GM18502 (cell line): Measurements from ENCODE around the gene MRGPRF.
"Not testable (repeated sequence)": the region's sequence is repeated elsewhere in the genome, so short reads cannot be mapped to it uniquely, and the experiment has no call there.

ENCODE experiments used
- ATAC-seq: cut with Tn5 transposase; IDR thresholded peaks from one replicate; pipeline ENCODE4 v1.9.1; 2021; ENCODE audit warnings: mild to moderate bottlenecking; ENCODE audit not compliant: unreplicated experiment, poor library complexity

Gene MRGPRF

GRCh38 chr11:68993546-68993945 lies 19.5 kb downstream of the MRGPRF start:
- ATAC-seq = no peak

GRCh38 chr11:68992743-68993255 lies 20.2 kb downstream of the MRGPRF start:
- ATAC-seq = no peak

DNA sequence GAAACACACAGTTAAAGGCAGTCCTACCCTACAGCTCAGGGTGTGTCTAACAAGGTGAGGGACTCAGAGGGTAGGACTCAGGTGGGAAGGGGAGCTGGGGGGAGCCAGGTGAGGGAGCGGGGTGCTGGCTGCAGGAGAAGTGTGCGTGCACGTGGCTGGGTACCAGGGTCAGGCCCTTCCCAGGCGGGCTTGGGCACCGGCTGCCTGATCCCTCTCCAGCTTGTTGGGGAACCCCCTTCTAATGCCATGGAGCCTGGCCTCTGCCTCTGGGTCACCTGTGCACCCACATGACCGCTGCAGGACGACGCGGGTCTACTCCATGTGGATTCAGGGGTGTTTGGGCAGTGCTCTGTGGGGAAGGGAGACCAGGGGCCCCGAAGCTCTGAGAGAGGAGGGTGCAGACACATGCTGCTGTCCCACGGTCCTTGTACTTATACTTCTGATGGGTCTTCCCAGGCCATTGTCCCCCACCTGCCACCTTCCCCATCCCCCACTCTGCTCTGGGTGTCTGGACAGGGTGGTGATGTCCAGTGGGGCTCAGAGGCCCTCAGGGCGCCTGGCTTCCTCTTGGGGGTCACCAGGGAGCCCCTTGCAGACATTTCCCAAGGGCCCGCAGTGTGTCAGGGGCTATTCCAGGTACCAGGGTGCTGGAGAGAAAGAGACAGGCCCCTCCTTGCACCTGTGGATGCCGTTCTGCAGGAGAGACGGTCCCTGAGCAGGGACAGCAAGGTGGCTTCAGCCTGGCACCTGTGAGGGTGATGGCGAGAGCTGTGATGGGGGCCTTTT lies 21.9 kb downstream of the MRGPRF start:
- no peak for ATAC-seq

- ATAC-seq = no peak
These were observed 23.0 kb downstream of the MRGPRF start for GRCh38 chr11:68989936-68990606.

GRCh38 chr11:68988491-68988890 lies 24.6 kb downstream of the MRGPRF start:
- no peak for ATAC-seq

DNA sequence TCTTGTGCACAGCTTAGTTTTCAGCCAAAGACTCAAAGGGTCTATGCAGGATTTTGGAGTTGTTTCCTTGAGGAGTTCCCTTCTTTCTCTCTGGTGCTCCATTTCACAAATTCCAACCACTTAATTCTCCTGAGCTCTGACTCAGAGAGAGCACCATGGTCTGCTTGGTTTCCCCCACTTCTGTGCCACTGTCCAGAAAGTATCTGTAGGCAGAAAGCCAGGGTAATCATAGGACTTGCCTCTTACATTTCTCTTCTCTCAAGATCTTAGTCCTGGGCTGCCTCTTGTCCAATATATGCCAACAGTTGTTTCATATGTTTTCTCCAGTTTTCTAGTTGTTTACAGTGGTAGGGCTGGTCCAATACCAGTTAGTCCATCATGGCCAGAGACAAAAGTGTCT lies 25.8 kb downstream of the MRGPRF start:
- ATAC-seq = no peak

- ATAC-seq = no peak
These were observed 29.2 kb downstream of the MRGPRF start for GRCh38 chr11:68983801-68984200.

- no peak for ATAC-seq
These were observed 30.9 kb downstream of the MRGPRF start for GRCh38 chr11:68982134-68982533.

GRCh38 chr11:68980776-68981065 lies 32.3 kb downstream of the MRGPRF start, which contains the start of gene MRGPRD:
MRGPRD (minus strand) TSS chr11:68980986; CDS start chr11:68980986, 0 bp downstream.
- ATAC-seq = no peak

DNA sequence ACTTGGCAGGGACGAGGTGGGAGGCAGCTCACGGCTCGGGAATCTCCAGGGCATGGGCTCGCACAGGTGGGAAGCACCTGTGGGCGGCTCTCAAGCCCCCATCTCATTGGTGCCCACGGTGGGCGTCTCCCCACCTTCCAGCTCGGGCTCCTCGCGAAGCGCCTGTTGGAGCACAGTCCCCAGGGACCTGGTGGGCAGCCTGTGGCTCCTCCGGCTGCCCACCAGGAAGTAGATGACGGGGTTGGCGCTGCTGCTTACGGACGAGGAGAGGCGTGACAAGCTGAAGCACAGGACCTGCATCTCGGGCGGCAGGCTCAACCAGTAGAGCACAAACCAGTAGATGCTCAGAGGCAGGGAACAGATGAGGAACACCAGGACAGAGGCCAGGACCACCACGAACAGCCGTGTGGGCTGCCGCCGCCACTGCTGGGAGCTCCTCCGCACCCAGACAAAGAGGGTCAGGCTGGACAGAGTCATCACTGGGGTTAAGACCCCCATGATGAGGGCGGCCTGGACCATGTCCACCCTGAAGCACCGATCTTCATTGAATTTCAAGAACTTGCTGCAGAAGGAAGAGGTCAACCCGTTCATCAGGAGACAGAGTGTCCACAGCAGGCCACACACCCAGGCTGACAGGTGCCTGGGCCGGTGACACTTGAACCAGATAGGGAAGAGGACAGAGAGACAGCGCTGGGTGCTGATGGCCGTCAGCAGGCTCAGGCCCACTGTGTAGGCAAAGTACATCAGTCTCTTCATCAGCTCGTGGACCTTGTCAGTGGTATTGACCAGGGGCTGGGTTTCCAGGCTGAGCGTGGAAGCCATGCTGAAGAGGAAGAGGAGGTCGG lies 32.9 kb downstream of the MRGPRF start:
- ATAC-seq = no peak

GRCh38 chr11:68978931-68979594 lies 34.0 kb downstream of the MRGPRF start:
- ATAC-seq = no peak

GRCh38 chr11:68978626-68978930 lies 34.5 kb downstream of the MRGPRF start:
- no peak for ATAC-seq

DNA sequence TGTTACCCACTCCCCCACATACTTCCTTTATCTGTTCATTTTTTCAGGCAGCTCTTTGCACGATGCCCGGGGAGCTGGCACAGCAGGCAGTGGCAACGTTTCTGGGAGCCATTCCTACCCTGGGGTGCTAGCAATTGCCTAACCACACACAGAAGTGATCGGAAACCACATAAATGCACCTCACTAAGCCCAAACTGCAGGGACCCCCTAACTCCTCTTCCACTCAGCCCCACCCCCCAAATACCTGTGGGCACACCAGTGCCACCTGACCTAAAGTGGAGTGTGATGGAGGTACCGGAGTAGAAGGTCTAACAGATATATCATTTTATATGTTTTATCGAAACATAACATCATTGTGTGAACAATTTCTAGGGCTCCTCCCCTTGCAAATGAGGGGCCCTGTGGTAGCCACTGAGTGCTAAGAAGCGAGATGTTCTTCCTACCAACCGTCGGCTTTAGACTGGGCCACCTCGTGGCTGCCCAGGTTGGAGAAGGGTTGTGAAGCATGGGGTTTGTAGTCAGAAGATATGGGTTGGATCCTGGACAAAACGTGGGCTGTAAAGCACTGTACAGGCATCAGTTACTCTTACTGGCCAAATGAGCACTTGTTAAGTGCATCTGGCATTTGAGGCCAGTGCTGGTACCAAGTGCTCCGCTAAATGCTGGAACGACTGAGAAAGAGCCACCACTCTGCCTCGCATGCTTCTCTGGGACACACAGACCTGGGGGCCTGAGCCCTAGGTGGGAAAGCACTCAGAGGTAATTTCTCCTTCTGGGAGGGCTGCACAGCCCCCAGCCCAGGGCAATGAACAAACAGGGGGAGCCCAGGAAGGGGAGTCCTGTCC lies 35.0 kb downstream of the MRGPRF start:
- no peak for ATAC-seq

DNA sequence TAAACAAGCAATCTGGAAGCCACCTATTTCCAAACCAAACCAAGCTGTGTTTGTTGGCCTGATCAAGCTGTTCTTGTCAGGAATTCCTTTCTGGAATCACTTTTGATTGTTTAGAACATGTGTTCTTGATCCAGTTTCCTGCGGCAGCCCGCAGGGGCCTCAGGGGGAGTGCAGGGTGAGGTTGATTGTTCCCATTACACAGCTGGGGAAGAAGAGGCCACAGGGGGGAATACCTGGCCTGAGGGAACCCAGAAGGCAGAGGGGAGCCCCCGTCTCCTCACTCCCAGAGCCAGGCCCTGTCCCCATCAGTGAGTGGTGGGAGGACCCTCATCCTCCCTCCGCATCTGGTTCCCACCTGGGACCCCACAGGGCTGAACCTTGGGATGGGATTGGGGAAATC lies 36.5 kb downstream of the MRGPRF start:
- no peak for ATAC-seq

DNA sequence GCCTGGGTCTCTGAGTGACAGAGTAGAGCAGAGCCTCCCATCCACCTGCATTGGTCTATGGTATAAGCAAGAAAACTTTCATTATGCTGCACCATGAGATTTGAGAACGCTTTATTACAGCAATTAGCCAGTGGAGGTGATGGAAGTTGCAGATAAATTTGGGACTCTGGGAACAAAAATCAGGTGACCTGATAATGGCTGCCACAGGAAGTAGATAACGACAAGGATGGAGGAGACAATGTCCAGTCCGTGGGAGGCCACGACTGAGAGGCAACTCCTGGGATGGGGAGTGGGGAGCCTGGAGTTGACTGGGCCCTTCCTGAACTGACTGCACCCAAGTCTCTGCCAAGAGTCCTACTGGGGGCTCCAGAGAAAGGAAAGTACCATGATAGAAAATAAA lies 37.0 kb downstream of the MRGPRF start:
- no peak for ATAC-seq

- no peak for ATAC-seq
These were observed 38.4 kb downstream of the MRGPRF start for GRCh38 chr11:68974421-68975194.

DNA sequence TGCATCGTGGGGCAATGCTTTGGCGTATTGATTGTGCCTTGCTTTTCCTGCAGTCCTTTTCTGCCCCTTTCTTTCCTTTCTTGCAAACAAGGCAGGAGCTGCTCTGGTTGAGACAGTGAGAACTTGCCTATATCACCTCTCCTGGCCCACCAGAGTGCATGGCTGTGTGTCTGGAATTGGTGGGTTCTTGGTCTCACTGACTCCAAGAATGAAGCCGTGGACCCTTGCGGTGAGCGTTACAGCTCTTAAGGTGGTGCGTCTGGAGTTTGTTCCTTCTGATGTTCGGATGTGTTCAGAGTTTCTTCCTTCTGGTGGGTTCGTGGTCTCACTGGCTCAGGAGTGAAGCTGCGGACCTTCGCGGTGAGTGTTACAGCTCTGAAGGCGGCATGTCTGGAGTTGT lies 39.3 kb downstream of the MRGPRF start:
- ATAC-seq = not testable (repeated sequence)

DNA sequence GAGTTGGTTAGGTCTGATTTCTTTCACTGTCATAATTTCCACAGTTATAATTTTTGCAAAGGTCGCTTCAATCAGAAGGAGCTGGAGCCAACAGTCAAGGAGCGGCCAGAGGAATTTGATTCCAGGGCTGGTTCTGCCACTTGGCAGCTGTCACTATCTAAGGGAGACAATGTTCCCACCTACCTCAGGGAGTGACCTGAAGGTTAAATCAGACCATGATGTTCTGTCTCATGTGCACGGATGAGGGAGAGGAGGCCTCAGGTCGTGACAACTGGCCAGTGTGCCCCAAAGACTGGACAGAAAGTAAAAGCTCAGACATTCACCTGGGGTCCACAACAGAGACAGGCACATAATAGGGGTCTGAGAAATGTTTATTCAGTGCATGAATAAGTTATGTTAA lies 39.8 kb downstream of the MRGPRF start:
- ATAC-seq = no peak
